Neutrophil (primary cell): ENCODE data around the gene MOV10L1.

Source experiments
- H3K27ac ChIP-seq: fragments of 200-600 bp; sonication (generic); 2 replicates; pipeline ENCODE4 v1.5.1; 2016; ENCODE audit warnings: mild to moderate bottlenecking, moderate library complexity
- H3K27me3 ChIP-seq: fragments of 200-600 bp; sonication (generic); 2 replicates; pipeline ENCODE4 v1.6.0; 2016; ENCODE audit warnings: mild to moderate bottlenecking
- H3K36me3 ChIP-seq: fragments of 200-600 bp; sonication (generic); 2 replicates; pipeline ENCODE4 v1.5.1; 2017
- H3K4me1 ChIP-seq, 2 experiments: fragments of 200-600 bp in 1 of 2; sonication (generic) in 1 of 2; 1 replicate in 1 of 2; 2 replicates in 1 of 2; pipeline versions ENCODE4 v1.5.1 to v1.6.1; 2013 to 2016; ENCODE audit warnings: low read depth in 1 of 2, low read length in 1 of 2, mild to moderate bottlenecking in 1 of 2, moderate library complexity in 1 of 2; ENCODE audit not compliant: control insufficient read depth in 1 of 2, insufficient read depth in 1 of 2
- H3K4me3 ChIP-seq, 2 experiments: fragments of 200-600 bp in 1 of 2; sonication (generic) in 1 of 2; 1 replicate in 1 of 2; 2 replicates in 1 of 2; pipeline ENCODE4 v1.5.1; 2013 to 2016; ENCODE audit warnings: low read depth in 1 of 2, low read length in 1 of 2, mild to moderate bottlenecking in 1 of 2, moderate library complexity in 1 of 2
- H3K9me3 ChIP-seq: fragments of 200-600 bp; sonication (generic); 2 replicates; pipeline ENCODE4 v1.5.1; 2016
- CTCF ChIP-seq: fragments of 200-600 bp; sonication (generic); IDR thresholded peaks from 2 replicates; pipeline ENCODE4 v1.5.1; 2016; ENCODE audit warnings: antibody characterized with exemption

MOV10L1 gene

DNA sequence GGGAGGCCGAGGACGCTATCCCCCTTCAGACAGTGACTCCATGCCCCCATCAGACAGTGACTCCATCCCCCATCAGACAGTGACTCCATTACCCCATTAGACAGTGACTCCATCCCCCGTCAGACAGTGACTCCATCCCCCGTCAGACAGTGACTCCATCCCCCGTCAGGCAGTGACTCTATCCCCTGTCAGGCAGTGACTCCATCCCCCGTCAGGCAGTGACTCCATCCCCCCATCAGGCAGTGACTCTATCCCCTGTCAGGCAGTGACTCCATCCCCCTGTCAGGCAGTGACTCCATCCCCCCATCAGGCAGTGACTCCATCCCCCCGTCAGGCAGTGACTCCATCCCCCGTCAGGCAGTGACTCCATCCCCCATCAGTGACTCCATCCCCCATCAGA is 22.6 kb upstream of the MOV10L1 start:
- Histone ChIP-seq H3K4me3 (no peak overlapping the region), H3K27ac (no peak overlapping the region), H3K27me3 (no peaks in the 10 kb centered on the region), H3K4me1 (peaks cover 0 to 2% of the 10 kb centered on the region in 2 experiments), H3K36me3 (peaks cover 60% of the 10 kb centered on the region), H3K9me3 (no peaks in the 10 kb centered on the region)
- no peak for TF ChIP-seq CTCF

GRCh38 chr22:50068096-50068495 is 21.7 kb upstream of the MOV10L1 start:
- no peak for TF ChIP-seq CTCF
- peaks cover 68% of the 10 kb centered on the region for H3K36me3 ChIP-seq
- H3K4me3 ChIP-seq, result no peak overlapping the region
- H3K27ac ChIP-seq, result no peak overlapping the region
- no peaks in the 10 kb centered on the region for H3K27me3 ChIP-seq
- no peaks in the 10 kb centered on the region for H3K9me3 ChIP-seq
- no peaks in the 10 kb centered on the region for H3K4me1 ChIP-seq

DNA sequence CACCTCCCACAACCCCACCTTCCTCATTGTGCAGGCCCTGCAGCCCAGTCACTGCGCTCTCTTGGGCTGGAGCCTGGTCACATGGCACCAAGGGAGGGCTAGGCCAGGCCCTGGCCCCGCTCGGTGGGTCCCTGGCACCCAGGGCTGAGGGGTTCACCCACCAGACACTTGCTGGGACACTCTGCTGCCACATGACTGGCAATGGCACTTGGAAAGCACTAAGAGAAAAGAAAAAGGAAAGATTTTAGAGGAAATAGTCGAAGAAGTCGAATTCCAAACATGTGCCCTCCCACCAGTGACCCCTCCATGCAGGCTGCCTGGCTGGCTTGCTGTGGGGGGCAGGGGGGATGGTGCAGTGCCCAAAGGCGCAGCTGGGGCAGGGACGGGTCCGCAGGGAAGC is 19.4 kb upstream of the MOV10L1 start:
- peaks cover 55% of the 10 kb centered on the region for H3K36me3 ChIP-seq
- H3K27ac ChIP-seq, result no peak overlapping the region

DNA sequence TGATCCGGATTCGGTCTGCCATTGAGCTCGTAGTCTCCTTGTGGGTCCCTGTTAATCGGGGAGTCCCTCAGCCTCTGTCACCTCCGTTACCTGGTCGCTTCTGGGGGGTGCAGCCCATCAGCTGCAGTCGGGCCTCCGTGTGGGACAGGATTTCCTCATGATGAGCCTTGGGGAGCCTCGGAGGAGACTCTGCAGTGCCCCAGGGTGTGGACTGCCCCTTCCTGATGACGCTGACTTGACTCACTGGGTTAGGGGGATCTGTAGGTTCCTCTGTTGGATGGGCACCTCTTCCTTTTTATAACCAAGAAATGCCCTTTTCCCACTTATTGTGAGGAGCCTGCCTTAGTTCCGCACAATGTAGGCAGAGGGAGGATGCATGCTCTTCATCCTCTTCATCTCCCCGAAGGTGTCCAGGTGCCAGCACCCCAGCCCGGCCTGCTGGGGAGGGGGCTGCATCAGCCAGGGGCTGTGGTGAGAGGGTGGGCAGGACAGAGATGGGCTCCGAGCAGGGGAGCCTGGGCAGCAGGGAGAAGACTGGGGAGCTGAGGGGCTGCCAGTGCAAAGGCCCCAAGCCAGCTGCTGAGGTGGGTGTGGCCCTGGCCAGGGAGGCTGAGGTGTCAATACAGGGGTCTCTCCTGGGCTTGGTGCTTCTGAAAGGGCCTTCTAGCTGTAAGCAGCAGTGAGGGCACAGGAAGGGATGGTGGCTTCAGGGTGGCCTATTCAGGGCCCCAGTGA is 18.2 kb upstream of the MOV10L1 start:
- H3K36me3 ChIP-seq, result peaks cover 51% of the 10 kb centered on the region
- no peaks in the 10 kb centered on the region for H3K9me3 ChIP-seq
- no peak overlapping the region for H3K27ac ChIP-seq
- H3K27me3 ChIP-seq, result no peaks in the 10 kb centered on the region
- TF ChIP-seq CTCF, result no peak
- no peak overlapping the region for H3K4me3 ChIP-seq
- no peaks in the 10 kb centered on the region for H3K4me1 ChIP-seq

More for the DNA sequence above, 19.4 kb upstream of the MOV10L1 start:
- no peak for TF ChIP-seq CTCF
- no peaks in the 10 kb centered on the region for H3K4me1 ChIP-seq
- H3K9me3 ChIP-seq, result no peaks in the 10 kb centered on the region
- H3K4me3 ChIP-seq, result no peak overlapping the region
- no peaks in the 10 kb centered on the region for H3K27me3 ChIP-seq

DNA sequence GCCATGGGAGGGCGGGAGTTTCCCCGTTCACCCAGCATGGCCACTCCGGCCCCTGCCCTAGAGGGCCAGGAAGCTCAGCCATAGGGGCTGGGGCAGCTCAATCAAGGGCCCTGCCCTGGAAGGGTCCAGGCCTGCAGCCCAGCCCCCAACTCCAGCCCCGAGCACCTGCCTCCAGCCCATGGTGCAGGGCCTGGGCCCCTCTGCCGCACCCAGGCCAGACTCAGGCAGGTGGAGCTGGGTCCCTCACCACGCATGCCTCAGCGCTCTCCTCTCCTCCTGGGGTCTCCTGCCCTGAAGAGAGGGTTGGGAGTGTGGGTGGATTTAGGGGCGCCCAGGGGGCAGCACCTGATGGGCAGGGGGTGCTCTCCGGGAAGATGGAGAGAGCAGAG is 17.6 kb upstream of the MOV10L1 start:
- Histone ChIP-seq H3K4me3 (no peak overlapping the region), H3K27ac (no peak overlapping the region), H3K27me3 (no peaks in the 10 kb centered on the region), H3K9me3 (no peaks in the 10 kb centered on the region), H3K4me1 (no peaks in the 10 kb centered on the region), H3K36me3 (peaks cover 56% of the 10 kb centered on the region)
- no peak for TF ChIP-seq CTCF
